ENCODE measurements around the gene PDE8B.

PDE8B gene

GRCh38 chr5:77326986-77327734 lies 116.7 kb downstream of the PDE8B start:
- DNase-seq = no peak

- no peak for DNase-seq
Observed at GRCh38 chr5:77328930-77329647, 118.6 kb downstream of the PDE8B start.

- DNase-seq = no peak
Observed at GRCh38 chr5:77329664-77330430, 119.4 kb downstream of the PDE8B start.

GRCh38 chr5:77333036-77333435 lies 122.6 kb downstream of the PDE8B start:
- no peak for DNase-seq

- DNase-seq = no peak
Observed at GRCh38 chr5:77333451-77334123, 123.1 kb downstream of the PDE8B start.

GRCh38 chr5:77337246-77337645 lies 126.8 kb downstream of the PDE8B start:
- no peak for DNase-seq

GRCh38 chr5:77337686-77338085 lies 127.2 kb downstream of the PDE8B start:
- no peak for DNase-seq

GRCh38 chr5:77339337-77339890 lies 128.9 kb downstream of the PDE8B start:
- DNase-seq = no peak

- no peak for DNase-seq
Observed at GRCh38 chr5:77343165-77343564, 132.7 kb downstream of the PDE8B start.

GRCh38 chr5:77347435-77348098 lies 137.1 kb downstream of the PDE8B start:
- no peak for DNase-seq

- DNase-seq = no peak
Observed at GRCh38 chr5:77353251-77353650, 142.8 kb downstream of the PDE8B start.

- DNase-seq = no peak
Observed at GRCh38 chr5:77354454-77354853, 144.0 kb downstream of the PDE8B start.

- DNase-seq = no peak
Observed at GRCh38 chr5:77355080-77355479, 144.6 kb downstream of the PDE8B start.

GRCh38 chr5:77355751-77356150 lies 145.3 kb downstream of the PDE8B start:
- DNase-seq = no peak

GRCh38 chr5:77356740-77357139 lies 146.3 kb downstream of the PDE8B start:
- no peak for DNase-seq

GRCh38 chr5:77358255-77359205 lies 148.1 kb downstream of the PDE8B start:
- no peak for DNase-seq

GRCh38 chr5:77359231-77359630 lies 148.8 kb downstream of the PDE8B start:
- DNase-seq = no peak

GRCh38 chr5:77360381-77360780 lies 149.9 kb downstream of the PDE8B start:
- no peak for DNase-seq

GRCh38 chr5:77360973-77361372 lies 150.5 kb downstream of the PDE8B start:
- DNase-seq = no peak

- DNase-seq = no peak
Observed at GRCh38 chr5:77366717-77367500, 156.4 kb downstream of the PDE8B start.
